Measurements from ENCODE around the gene CRY2. TPM values are rescaled to one million over a fixed set of nuclear protein-coding genes. Genes with fewer than 3 reads are reported as not detected.
"Not testable (repeated sequence)": the region's sequence is repeated elsewhere in the genome, so short reads cannot be mapped to it uniquely, and the experiment has no call there.

CRY2 gene
- total RNA-seq, 2 experiments from 2014 or later = 25.6 to 26.3 TPM

DNA sequence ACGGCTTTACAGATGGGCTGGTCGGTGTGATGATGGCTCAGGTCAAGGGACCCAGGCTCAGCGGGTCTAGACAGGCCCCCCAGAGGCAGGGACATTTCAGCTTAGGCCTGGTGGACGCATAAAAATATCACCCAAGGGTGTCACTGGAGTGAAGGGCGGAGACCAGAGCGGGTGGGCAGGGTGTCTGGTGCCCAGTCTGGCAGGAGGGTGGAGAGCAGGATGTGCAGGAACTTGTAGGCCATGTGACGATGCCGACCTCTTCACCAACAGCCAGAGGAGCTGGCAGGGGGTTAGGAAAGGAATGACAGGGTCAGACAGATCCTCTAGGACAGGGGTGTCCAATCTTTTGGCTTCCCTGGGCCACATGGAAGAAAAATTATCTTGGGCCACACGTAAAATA is 42.7 kb downstream of the CRY2 start:
- no peak for DNase-seq
- Mint-ChIP-seq H3K4me3 (no peak overlapping the region), H3K27me3 (peaks cover 5% of the 10 kb centered on the region), H3K27ac (no peak overlapping the region), H3K9me3 (no peaks in the 10 kb centered on the region), H3K36me3 (ENCODE audit: low read depth) (no peaks in the 10 kb centered on the region), H3K4me1 (peaks cover 4% of the 10 kb centered on the region)
- POLR2A ChIA-PET = no interaction called here
- CTCF ChIA-PET = no interaction called here

DNA sequence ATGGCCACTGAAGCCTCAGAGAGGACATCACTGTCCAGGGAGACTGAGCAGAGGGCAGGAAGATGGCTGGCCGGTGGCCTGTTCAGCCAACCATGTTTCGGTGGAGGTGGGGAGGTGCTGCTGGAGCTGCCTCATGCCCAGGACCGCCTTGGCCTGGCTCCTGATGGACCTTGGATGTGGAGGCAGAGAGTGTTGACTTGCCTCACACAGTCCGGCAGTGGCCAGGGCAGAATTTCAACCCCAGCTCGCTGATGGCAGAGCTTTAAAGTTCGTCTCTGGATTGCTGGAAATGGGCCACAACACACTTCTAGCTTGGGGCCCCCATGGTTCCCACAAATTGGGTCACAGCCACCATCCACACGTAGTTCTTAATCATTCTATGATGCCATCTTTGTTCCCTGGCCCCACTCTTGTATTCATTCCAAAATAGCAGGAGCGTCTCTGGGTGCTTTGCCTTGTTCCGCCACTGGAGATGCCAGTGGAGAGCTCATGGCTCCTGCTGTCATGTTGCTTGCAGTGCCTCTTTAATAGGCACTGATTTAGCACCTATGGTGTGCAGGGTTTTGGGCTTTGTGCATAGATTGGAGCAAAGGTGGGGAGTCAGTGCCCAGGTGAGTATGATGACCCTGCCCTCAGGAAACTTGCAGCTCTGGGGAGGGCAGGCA is 43.7 kb downstream of the CRY2 start:
- CTCF ChIA-PET = interaction anchor here (0.5 to 1.3 kb wide), 4 partner anchors 8 to 222 kb away, joined by 3 to 5 read pairs (median 4); no protein-coding TSS in a partner anchor
- DNase-seq = no peak

DNA sequence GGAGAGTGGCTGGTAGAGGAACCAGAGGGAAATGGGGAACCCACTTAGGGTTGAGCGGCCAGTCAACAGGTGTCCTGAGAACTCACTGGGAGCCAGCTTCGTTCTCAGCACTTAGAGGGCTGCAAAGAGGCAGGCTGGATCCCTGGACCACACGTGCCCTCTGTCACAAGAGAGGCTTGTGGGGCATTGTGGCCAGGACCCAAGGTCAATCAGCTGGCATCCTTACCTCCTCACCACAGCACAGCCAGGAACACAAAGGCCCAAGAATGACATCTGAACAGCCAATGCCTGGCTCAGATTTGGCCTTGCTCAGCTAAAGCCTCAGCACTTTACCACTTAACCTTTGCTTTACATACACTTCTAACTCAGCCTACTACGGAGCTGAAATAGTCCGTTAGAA is 45.6 kb downstream of the CRY2 start:
- ChIA-PET POLR2A (no interaction called here), CTCF (interaction anchor here (0.5 to 1.2 kb wide), 4 partner anchors 13 to 665 kb away, joined by 3 read pairs; no protein-coding TSS in a partner anchor)
- no peak for DNase-seq
- Mint-ChIP-seq H3K27me3 (peaks cover 7% of the 10 kb centered on the region), H3K9me3 (no peaks in the 10 kb centered on the region), H3K27ac (no peak overlapping the region), H3K36me3 (ENCODE audit: low read depth) (no peaks in the 10 kb centered on the region), H3K4me1 (no peaks in the 10 kb centered on the region), H3K4me3 (no peak overlapping the region)

More for the DNA sequence above, 43.7 kb downstream of the CRY2 start:
- Mint-ChIP-seq H3K27ac (no peak overlapping the region), H3K27me3 (peaks cover 6% of the 10 kb centered on the region), H3K4me3 (no peak overlapping the region), H3K36me3 (ENCODE audit: low read depth) (no peaks in the 10 kb centered on the region), H3K9me3 (no peaks in the 10 kb centered on the region), H3K4me1 (no peaks in the 10 kb centered on the region)
- POLR2A ChIA-PET = no interaction called here

- ChIA-PET POLR2A (no interaction called here), CTCF (interaction anchor here (0.5 to 0.8 kb wide), 2 partner anchors 18 to 53 kb away, joined by 3 read pairs; no protein-coding TSS in a partner anchor)
- Mint-ChIP-seq H3K27me3 (peaks cover 19% of the 10 kb centered on the region), H3K9me3 (no peaks in the 10 kb centered on the region), H3K36me3 (ENCODE audit: low read depth) (no peaks in the 10 kb centered on the region), H3K4me1 (peaks cover 2% of the 10 kb centered on the region), H3K27ac (no peak overlapping the region), H3K4me3 (no peak overlapping the region)
- DNase-seq = no peak
Measured at GRCh38 chr11:45894555-45895247, 47.4 kb downstream of the CRY2 start.

DNA sequence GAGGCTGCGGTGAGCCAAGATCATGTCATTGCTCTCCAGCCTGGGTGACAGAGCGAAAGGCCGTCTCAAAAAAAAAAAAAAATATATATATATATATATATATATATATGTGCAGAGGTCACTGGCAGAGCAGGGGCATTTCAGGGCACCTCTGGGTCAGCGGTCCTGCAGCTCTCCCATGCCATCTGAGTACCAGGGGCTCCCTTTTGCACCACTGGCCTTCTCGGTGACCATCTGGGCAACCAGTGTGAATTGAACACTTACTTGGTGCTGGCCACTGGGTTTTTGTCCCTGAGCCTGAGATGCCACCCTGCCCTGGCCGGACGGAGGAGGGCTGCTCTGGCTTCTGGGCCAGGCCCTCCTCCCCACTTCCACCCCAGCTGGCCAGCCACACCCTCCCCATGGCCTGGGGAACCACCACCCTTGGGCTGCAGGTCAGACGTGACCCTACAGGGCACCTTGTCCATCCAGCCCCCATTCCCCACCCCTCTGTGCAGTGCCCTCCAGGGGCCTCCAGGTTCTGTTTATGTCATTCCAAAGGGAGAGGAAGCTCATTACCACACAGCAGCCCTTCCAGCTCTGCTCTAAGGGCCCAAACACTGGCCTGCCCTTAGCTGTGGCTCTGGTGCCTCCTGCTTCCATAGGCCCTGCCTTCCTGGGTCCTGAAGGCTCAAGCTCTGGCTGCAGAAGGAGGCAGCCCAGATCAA is 48.4 kb downstream of the CRY2 start:
- H3K27me3 Mint-ChIP-seq = peaks cover 23% of the 10 kb centered on the region
- H3K36me3 Mint-ChIP-seq (ENCODE audit: low read depth) = no peaks in the 10 kb centered on the region
- H3K4me3 Mint-ChIP-seq = no peak overlapping the region
- H3K9me3 Mint-ChIP-seq = no peaks in the 10 kb centered on the region
- peaks cover 6% of the 10 kb centered on the region for H3K4me1 Mint-ChIP-seq
- no peak for DNase-seq
- ChIA-PET POLR2A (no interaction called here), CTCF (interaction anchor here (0.5 to 1.6 kb wide), 5 partner anchors 9 to 594 kb away, joined by 3 to 6 read pairs (median 3); partner anchors contain the start of gene CRY2)
- H3K27ac Mint-ChIP-seq = no peak overlapping the region

GRCh38 chr11:45896422-45896984 is 49.2 kb downstream of the CRY2 start:
- POLR2A ChIA-PET = interaction anchor here (0.6 kb wide), 1 partner anchor 96 kb away, joined by 3 read pairs; no protein-coding TSS in a partner anchor
- H3K9me3 Mint-ChIP-seq = no peaks in the 10 kb centered on the region
- peaks cover 7% of the 10 kb centered on the region for H3K4me1 Mint-ChIP-seq
- peaks cover 31% of the 10 kb centered on the region for H3K27me3 Mint-ChIP-seq
- no peak overlapping the region for H3K27ac Mint-ChIP-seq
- DNase-seq = no peak
- no peaks in the 10 kb centered on the region for H3K36me3 Mint-ChIP-seq (ENCODE audit: low read depth)
- CTCF ChIA-PET = interaction anchor here (0.9 to 1.6 kb wide), 4 partner anchors 9 to 593 kb away, joined by 3 to 6 read pairs (median 4); partner anchors contain the start of gene CRY2
- no peak overlapping the region for H3K4me3 Mint-ChIP-seq

GRCh38 chr11:45897556-45897955 is 50.3 kb downstream of the CRY2 start:
- H3K27ac Mint-ChIP-seq = no peak overlapping the region
- no peaks in the 10 kb centered on the region for H3K9me3 Mint-ChIP-seq
- no peak for DNase-seq
- POLR2A ChIA-PET = no interaction called here
- peaks cover 36% of the 10 kb centered on the region for H3K27me3 Mint-ChIP-seq
- CTCF ChIA-PET = interaction anchor here (1.4 to 1.6 kb wide), 2 partner anchors 9 to 10 kb away, joined by 4 to 6 read pairs; no protein-coding TSS in a partner anchor
- peaks cover 7% of the 10 kb centered on the region for H3K4me1 Mint-ChIP-seq
- H3K36me3 Mint-ChIP-seq (ENCODE audit: low read depth) = no peaks in the 10 kb centered on the region
- H3K4me3 Mint-ChIP-seq = no peak overlapping the region

GRCh38 chr11:45899086-45899447 is 51.8 kb downstream of the CRY2 start:
- Mint-ChIP-seq H3K4me1 (peaks cover 7% of the 10 kb centered on the region), H3K27me3 (peaks cover 33% of the 10 kb centered on the region), H3K9me3 (no peaks in the 10 kb centered on the region), H3K36me3 (ENCODE audit: low read depth) (no peaks in the 10 kb centered on the region), H3K27ac (no peak overlapping the region), H3K4me3 (peak overlapping the region; percentile 45)
- ChIA-PET CTCF (interaction anchor here (0.5 to 1.4 kb wide), 7 partner anchors 8 to 218 kb away, joined by 3 to 4 read pairs (median 3); no protein-coding TSS in a partner anchor), POLR2A (no interaction called here)
- no peak for DNase-seq

DNA sequence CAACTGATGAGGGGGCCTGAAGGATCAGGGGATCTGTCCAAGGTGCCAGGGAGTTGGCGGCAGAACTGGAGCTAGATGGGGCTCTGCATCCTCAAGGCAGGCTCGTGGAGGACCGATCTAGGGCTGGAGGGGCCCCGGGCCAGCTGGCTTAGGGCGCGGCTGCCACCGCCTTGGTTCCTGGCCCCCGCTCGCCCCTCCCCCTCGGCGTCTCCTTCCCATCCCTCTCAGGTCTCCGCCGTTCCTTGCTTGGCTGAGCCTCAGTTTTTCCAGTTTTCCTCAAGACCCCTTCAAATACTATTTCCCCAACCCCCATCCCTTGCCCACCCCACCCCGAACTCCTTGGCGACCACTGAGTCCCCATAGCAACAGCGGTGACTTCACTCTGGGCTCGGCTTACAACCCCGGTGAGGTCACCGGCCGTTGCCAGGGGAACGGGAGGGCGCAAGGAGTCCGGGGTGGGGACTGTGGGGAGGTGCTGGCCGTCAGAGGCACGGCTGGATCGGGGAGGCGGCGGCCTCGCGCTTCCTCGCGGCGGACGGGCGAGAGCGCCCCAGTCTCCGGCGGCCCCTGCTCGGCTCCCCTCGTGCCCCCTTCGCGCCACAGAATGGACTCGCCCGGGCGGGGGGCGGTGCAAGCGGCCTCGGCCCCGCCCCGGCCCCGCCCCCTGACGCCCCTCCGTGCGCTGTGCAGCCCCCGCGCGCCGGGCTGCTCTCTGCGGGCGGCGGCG is 52.3 kb downstream of the CRY2 start:
- peak; percentile 69 for DNase-seq
- Mint-ChIP-seq H3K27me3 (peaks cover 33% of the 10 kb centered on the region), H3K9me3 (no peaks in the 10 kb centered on the region), H3K4me3 (peak overlapping the region; percentile 45), H3K36me3 (ENCODE audit: low read depth) (no peaks in the 10 kb centered on the region), H3K4me1 (peaks cover 7% of the 10 kb centered on the region), H3K27ac (no peak overlapping the region)
- CTCF ChIA-PET = interaction anchor here (0.7 to 1.1 kb wide), 3 partner anchors 37 to 217 kb away, joined by 3 read pairs; no protein-coding TSS in a partner anchor
- POLR2A ChIA-PET = no interaction called here

DNA sequence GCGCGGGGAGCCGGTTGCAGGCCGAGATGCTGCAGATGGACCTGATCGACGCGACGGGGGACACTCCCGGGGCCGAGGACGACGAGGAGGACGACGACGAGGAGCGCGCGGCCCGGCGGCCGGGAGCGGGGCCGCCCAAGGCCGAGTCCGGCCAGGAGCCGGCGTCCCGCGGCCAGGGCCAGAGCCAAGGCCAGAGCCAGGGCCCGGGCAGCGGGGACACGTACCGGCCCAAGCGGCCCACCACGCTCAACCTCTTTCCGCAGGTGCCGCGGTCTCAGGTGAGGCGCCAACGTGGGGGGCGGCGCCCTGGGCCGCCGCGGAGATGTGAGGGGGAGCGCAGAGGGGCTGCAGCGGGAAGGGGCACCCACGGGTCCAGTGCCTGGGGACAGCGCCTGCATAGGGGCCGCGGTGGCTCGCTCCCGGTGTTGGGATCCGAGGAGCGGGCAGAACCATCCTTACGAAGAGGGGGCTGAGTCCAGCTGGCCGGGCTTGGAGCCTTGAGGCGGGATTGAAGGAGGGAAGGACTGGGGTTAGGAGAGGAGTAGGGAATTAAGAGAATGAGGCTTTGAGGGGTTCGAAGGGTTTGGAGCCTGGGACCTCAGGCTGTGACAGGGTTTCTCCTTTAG is 53.0 kb downstream of the CRY2 start:
- Mint-ChIP-seq H3K27me3 (peaks cover 30% of the 10 kb centered on the region), H3K27ac (peak overlapping the region; percentile 26), H3K4me3 (peak overlapping the region; percentile 49)
- H3K9me3 Mint-ChIP-seq; POLR2A ChIA-PET; DNase-seq; H3K4me1 Mint-ChIP-seq; H3K36me3 Mint-ChIP-seq (ENCODE audit: low read depth): not testable (repeated sequence)
- CTCF ChIA-PET = interaction anchor here (1.2 kb wide), 1 partner anchor 13 kb away, joined by 3 read pairs; no protein-coding TSS in a partner anchor

DNA sequence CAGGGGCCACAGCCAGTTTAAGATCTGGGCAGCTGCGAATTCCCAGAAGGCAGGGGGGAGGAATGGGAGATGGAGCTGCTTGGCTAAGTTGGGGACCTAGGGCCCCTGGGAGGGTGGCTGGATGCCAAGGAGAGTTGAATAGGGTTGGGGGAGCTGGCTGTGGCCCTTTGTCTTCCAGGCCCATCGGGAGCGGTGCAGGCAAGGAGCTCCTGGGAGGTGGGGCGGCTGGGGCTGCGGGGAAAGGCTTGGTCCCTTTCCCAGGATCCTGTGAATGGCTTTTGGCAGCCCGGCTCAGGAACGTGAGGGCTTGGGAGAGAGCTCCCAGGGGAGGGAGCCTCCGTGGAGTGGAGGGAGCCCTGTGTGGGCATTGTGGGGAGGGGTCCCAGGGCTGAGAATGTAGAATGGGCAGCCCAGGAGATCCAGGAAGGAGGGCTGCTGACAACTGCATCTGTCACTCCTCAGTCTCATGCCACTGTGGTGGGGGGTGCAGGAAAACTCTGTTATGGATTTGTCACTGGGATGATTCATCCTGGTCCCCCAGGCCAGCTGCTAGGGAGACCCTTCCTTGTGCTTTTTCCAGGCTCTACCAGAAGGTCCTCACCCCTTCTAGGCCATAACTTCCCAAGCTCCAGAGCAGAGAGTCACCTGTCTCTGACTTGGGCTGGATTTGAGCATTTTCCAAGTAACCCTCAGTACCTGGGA is 53.8 kb downstream of the CRY2 start:
- Mint-ChIP-seq H3K4me3 (peak overlapping the region; percentile 49), H3K4me1 (peaks cover 9% of the 10 kb centered on the region), H3K27ac (no peak overlapping the region), H3K36me3 (ENCODE audit: low read depth) (no peaks in the 10 kb centered on the region), H3K9me3 (no peaks in the 10 kb centered on the region), H3K27me3 (peaks cover 30% of the 10 kb centered on the region)
- DNase-seq = no peak
- ChIA-PET CTCF (interaction anchor here (1.2 kb wide), 1 partner anchor 12 kb away, joined by 3 read pairs; no protein-coding TSS in a partner anchor), POLR2A (no interaction called here)

All from activated CD4-positive, alpha-beta T cell treated with anti-CD3 and anti-CD28 coated beads, Interleukin-2, amount 10 ng/mL, durations not matched to agents 7 days and 5 days (primary cell).